Measurements from ENCODE around the gene RXFP1.

The RXFP1 gene

GRCh38 chr4:158636619-158637018, 114.9 kb downstream of the RXFP1 start:
- TF ChIP-seq EZH2phosphoT487 (IDR thresholded peaks at IDR 0.05; ENCODE audit: low read depth): no peak
- no peak for TF ChIP-seq CTCF (IDR thresholded peaks at IDR 0.05; ENCODE audit: low read depth, low read length)

GRCh38 chr4:158644356-158644755, 122.7 kb downstream of the RXFP1 start:
- no peak overlapping the region for H3K4me3 ChIP-seq (ENCODE audit: low read length)
- no peak overlapping the region for H3K9ac ChIP-seq (ENCODE audit: low read length)
- H3K4me2 ChIP-seq (ENCODE audit: low read length): no peak overlapping the region
- no peak overlapping the region for H3K27ac ChIP-seq (ENCODE audit: low read length)
- no peaks in the 10 kb centered on the region for H4K20me1 ChIP-seq (ENCODE audit: insufficient read depth, low read length)
- no peaks in the 10 kb centered on the region for H3K36me3 ChIP-seq (replicated peaks; ENCODE audit: low read depth, low read length)
- H3K9me3 ChIP-seq (ENCODE audit: insufficient read depth, low read length): no peaks in the 10 kb centered on the region
- no peaks in the 10 kb centered on the region for H3K79me2 ChIP-seq (ENCODE audit: low read length)
- no peak overlapping the region for H2AFZ ChIP-seq (ENCODE audit: low read depth, low read length)
- no peaks in the 10 kb centered on the region for H3K4me1 ChIP-seq (ENCODE audit: low read length)
- TF ChIP-seq CTCF (IDR thresholded peaks at IDR 0.05; ENCODE audit: low read depth, low read length): no peak
- TF ChIP-seq EZH2phosphoT487 (IDR thresholded peaks at IDR 0.05; ENCODE audit: low read depth): no peak
- no peaks in the 10 kb centered on the region for H3K27me3 ChIP-seq (ENCODE audit: low read depth, low read length)

More at GRCh38 chr4:158636619-158637018, 114.9 kb downstream of the RXFP1 start:
- H3K4me2 ChIP-seq (ENCODE audit: low read length): no peak overlapping the region
- H3K9ac ChIP-seq (ENCODE audit: low read length): no peak overlapping the region
- no peaks in the 10 kb centered on the region for H3K27me3 ChIP-seq (ENCODE audit: low read depth, low read length)
- H3K27ac ChIP-seq (ENCODE audit: low read length): no peak overlapping the region
- no peaks in the 10 kb centered on the region for H3K36me3 ChIP-seq (replicated peaks; ENCODE audit: low read depth, low read length)
- no peak overlapping the region for H3K4me3 ChIP-seq (ENCODE audit: low read length)
- no peaks in the 10 kb centered on the region for H3K4me1 ChIP-seq (ENCODE audit: low read length)
- H4K20me1 ChIP-seq (ENCODE audit: insufficient read depth, low read length): no peaks in the 10 kb centered on the region
- H3K9me3 ChIP-seq (ENCODE audit: insufficient read depth, low read length): no peaks in the 10 kb centered on the region
- no peak overlapping the region for H2AFZ ChIP-seq (ENCODE audit: low read depth, low read length)
- H3K79me2 ChIP-seq (ENCODE audit: low read length): no peaks in the 10 kb centered on the region

GRCh38 chr4:158644760-158645159, 123.1 kb downstream of the RXFP1 start:
- Histone ChIP-seq H3K4me2 (ENCODE audit: low read length) (no peak overlapping the region), H2AFZ (ENCODE audit: low read depth, low read length) (no peak overlapping the region), H4K20me1 (ENCODE audit: insufficient read depth, low read length) (no peaks in the 10 kb centered on the region), H3K9ac (ENCODE audit: low read length) (no peak overlapping the region), H3K4me1 (ENCODE audit: low read length) (no peaks in the 10 kb centered on the region), H3K27me3 (ENCODE audit: low read depth, low read length) (no peaks in the 10 kb centered on the region), H3K79me2 (ENCODE audit: low read length) (no peaks in the 10 kb centered on the region), H3K9me3 (ENCODE audit: insufficient read depth, low read length) (no peaks in the 10 kb centered on the region), H3K27ac (ENCODE audit: low read length) (no peak overlapping the region), H3K4me3 (ENCODE audit: low read length) (no peak overlapping the region), H3K36me3 (replicated peaks; ENCODE audit: low read depth, low read length) (no peaks in the 10 kb centered on the region)
- TF ChIP-seq EZH2phosphoT487 (IDR thresholded peaks at IDR 0.05; ENCODE audit: low read depth) (no peak), CTCF (IDR thresholded peaks at IDR 0.05; ENCODE audit: low read depth, low read length) (no peak)

GRCh38 chr4:158649111-158649680, 127.5 kb downstream of the RXFP1 start:
- Histone ChIP-seq H2AFZ (ENCODE audit: low read depth, low read length) (no peak overlapping the region), H3K27me3 (ENCODE audit: low read depth, low read length) (no peaks in the 10 kb centered on the region), H3K79me2 (ENCODE audit: low read length) (no peaks in the 10 kb centered on the region), H3K4me2 (ENCODE audit: low read length) (no peak overlapping the region), H3K9ac (ENCODE audit: low read length) (no peak overlapping the region), H3K4me1 (ENCODE audit: low read length) (peaks cover 10% of the 10 kb centered on the region), H3K4me3 (ENCODE audit: low read length) (no peak overlapping the region), H3K9me3 (ENCODE audit: insufficient read depth, low read length) (no peaks in the 10 kb centered on the region), H3K36me3 (replicated peaks; ENCODE audit: low read depth, low read length) (no peaks in the 10 kb centered on the region), H4K20me1 (ENCODE audit: insufficient read depth, low read length) (no peaks in the 10 kb centered on the region), H3K27ac (ENCODE audit: low read length) (no peak overlapping the region)
- TF ChIP-seq EZH2phosphoT487 (IDR thresholded peaks at IDR 0.05; ENCODE audit: low read depth): no peak
- TF ChIP-seq CTCF (IDR thresholded peaks at IDR 0.05; ENCODE audit: low read depth, low read length): no peak
